Lower leg skin (tissue), 4 donors: ENCODE results near the gene ZFYVE28. TPM values are rescaled to one million over a fixed set of nuclear protein-coding genes. Genes with fewer than 3 reads are reported as not detected.

Source experiments
- DNase-seq, 2 donors: peaks; one replicate each; pipeline ENCODE4 v3.0.0-alpha.2; 2019; ENCODE audit warnings: low spot score in 2 of 2
- H3K4me3 ChIP-seq: fragments of 200-600 bp; sonication (generic); 2 replicates; pipeline ENCODE4 v1.5.1; 2017; ENCODE audit warnings: mild to moderate bottlenecking, low read depth; ENCODE audit not compliant: poor library complexity, severe bottlenecking
- POLR2A ChIP-seq, 2 donors: fragments of 450-650 bp; IDR thresholded peaks; one replicate each; pipeline ENCODE4 v1.6.1; 2016 to 2017; ENCODE audit warnings: antibody characterized with exemption in 2 of 2, mild to moderate bottlenecking in 1 of 2, moderate library complexity in 1 of 2
- WGBS, 2 donors: methylation state at CpG; one replicate each; pipeline ENCODE4 v1.1.5; 2018; 5-methylcytosine and 5-hydroxymethylcytosine counted together
- intact Hi-C: fragments of 100-400 bp; cut with DNase I; formaldehyde crosslinking; loops from one replicate; pipeline ENCODE4 v1.15.0; 2023; ENCODE audit warnings: low total_unique reads
- total RNA-seq, 4 donors: library from RNA; depleted of rRNA; stranded (reverse); fragments of >200 nt; gene quantifications; one replicate each; pipeline ENCODE4 v1.1.0, GENCODE V29; 2016
- TF ChIP-seq, protein P1 (sequence below), 3 donors: fragments of 450-650 bp; IDR thresholded peaks; one replicate each; pipeline ENCODE4 v1.5.1; 2016; ENCODE audit warnings: antibody characterized with exemption in 3 of 3, mild to moderate bottlenecking in 3 of 3, moderate library complexity in 2 of 3

Gene ZFYVE28
- total RNA-seq, 4 donors from 2014 or later = 5.0 to 12.8 (median 9.9) TPM

DNA sequence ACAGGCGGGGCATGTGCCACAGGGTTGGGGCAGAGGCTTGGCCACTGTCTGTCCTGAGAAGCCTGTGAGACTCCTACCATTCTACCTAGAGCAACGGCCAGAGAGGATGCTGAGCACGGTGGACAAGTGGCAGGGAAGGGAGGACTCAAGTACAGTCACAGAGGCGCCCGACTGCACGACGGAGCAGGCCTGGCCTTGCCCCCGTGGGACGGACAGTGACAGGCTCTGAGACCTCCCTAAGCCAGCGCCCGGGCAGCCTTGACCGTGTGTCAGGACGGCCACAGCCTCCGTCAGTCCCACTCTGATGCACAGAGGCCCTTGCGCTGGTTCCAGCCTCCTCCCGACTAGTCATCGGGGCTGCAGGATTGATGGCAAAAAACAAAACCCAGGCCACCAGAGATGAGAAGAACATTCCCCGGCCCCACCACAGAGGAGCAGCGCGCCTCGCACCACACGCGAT is 119.9 kb downstream of the ZFYVE28 start:
- H3K4me3 ChIP-seq = no peak overlapping the region
- 61 to 81% methylated on average over 23 of the region's 23 CpGs for WGBS, 2 donors
- intact Hi-C loops = no loop called here
- DNase-seq = peak in 1 of 2 donors; percentile 81
- TF ChIP-seq, protein P1, sequence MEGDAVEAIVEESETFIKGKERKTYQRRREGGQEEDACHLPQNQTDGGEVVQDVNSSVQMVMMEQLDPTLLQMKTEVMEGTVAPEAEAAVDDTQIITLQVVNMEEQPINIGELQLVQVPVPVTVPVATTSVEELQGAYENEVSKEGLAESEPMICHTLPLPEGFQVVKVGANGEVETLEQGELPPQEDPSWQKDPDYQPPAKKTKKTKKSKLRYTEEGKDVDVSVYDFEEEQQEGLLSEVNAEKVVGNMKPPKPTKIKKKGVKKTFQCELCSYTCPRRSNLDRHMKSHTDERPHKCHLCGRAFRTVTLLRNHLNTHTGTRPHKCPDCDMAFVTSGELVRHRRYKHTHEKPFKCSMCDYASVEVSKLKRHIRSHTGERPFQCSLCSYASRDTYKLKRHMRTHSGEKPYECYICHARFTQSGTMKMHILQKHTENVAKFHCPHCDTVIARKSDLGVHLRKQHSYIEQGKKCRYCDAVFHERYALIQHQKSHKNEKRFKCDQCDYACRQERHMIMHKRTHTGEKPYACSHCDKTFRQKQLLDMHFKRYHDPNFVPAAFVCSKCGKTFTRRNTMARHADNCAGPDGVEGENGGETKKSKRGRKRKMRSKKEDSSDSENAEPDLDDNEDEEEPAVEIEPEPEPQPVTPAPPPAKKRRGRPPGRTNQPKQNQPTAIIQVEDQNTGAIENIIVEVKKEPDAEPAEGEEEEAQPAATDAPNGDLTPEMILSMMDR (IDR thresholded peaks at IDR 0.05) = no peak
- TF ChIP-seq POLR2A (IDR thresholded peaks at IDR 0.05) = no peak

DNA sequence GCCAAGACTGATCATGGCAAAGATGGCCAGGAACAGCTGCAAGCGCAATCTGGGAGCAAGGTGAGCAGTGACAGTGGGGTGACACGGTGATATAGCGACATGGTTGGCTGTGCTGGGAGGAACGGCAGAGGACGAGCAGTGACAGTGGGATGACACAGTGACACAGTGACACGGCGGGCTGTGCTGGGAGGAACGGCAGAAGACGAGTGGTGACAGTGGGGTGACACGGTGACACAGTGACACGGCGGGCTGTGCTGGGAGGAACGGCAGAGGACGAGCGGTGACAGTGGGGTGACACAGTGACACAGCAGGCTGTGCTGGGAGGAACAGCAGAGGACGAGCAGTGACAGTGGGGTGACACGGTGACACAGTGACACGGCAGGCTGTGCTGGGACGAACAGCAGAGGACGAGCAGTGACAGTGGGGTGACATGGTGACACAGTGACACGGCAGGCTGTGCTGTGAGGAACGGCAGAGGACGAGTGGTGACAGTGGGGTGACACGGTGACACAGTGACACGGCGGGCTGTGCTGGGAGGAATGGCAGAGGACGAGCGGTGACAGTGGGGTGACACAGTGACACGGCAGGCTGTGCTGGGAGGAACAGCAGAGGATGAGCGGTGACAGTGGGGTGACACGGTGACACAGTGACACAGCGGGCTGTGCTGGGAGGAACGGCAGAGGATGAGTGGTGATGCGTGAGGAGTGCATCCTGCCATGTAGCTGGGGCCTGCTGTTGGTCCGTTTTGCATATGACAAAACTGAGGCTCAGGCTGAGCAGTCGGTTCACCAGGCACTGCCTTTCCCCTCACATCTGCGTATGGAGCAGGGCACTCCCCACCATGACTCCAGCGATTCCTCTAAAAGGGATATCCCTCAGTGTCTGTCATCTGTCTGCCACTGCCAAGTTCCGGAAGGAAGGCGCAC is 120.6 kb downstream of the ZFYVE28 start:
- 86 to 91% methylated on average over 40 of the region's 40 CpGs for WGBS, 2 donors
- no peak overlapping the region for H3K4me3 ChIP-seq
- DNase-seq = peak in 1 of 2 donors; percentile 70
- intact Hi-C loops = no loop called here
- TF ChIP-seq, protein P1 (IDR thresholded peaks at IDR 0.05) = no peak

DNA sequence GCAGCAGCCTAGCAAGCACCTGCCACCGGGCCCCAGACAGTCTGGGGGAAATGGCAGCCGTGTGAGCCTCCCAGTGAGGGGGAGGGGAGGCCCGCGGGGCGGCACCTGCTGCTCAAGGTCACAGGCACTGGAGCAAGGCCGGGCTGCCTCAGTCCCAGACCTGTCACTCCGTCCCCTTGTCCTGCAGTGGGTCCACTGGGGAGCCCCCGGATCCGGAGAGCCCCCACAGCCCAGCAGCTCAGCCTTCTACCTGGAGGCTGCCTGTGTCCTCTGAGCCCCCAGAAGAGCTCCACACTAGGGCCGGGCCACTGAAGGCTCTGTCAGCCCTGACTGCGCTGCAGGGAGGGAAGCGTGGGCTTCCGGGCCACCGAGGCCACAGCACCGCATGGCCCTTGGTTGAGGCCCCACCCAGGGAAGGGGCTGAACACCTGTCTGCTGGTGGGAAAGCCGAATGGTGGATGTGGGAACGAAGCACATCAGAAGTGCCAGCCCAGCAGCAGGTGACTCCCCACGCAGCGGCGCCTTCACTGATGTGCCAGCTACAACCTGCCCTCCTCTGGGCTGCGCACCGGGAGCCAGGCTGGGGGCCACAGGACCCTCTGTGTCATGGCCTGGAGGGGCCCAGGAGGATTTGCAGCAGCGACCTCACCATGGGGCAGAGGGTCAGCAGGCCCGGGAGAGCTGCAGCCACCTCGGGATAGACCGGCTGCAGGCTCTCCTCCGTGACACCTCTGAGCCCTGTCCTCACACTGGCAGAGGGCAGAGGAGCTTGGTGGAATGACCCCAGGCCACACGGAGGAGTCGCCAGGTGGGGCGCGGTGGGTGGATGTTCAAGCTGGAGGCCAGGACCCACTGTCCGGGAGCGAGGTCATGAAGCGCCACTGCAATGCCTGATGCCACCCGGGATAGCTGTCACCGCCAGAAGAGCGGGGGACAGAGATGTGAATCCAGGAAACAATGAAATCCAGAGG is 121.5 kb downstream of the ZFYVE28 start:
- DNase-seq = peak in 1 of 2 donors; percentile 81
- 86 to 90% methylated on average over 19 to 36 of the region's 37 CpGs for WGBS, 2 donors
- TF ChIP-seq, protein P1 (IDR thresholded peaks at IDR 0.05) = no peak
- TF ChIP-seq POLR2A (IDR thresholded peaks at IDR 0.05) = no peak
- no peak overlapping the region for H3K4me3 ChIP-seq
- intact Hi-C loops = no loop called here

DNA sequence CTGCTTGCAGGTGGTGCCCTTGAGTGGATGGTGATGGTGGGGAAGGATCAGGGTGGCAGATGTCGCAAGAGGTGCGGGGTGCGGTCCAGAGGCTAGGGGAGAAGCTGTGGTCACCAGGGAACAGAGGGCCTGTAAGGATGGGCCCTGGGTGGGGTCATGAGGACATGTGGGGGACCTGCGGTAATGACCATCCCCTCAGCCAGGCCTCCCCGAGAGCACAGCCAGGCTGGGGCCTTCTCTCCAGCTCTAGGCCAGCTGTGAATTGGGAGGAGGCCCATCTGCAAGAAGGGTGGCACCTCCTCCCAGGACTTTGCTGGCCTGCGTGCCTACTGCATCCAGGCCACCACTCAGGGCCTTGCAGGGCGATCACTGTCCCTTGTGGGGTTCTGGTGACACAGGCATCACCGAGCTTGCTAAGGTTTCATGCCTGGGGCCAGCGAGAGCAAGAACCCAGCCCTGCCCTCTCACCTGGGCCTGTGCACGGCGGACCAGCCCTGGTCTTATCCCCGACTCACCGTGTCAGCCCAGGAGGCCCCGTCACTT is 122.5 kb downstream of the ZFYVE28 start:
- H3K4me3 ChIP-seq = no peak overlapping the region
- DNase-seq = peak in 1 of 2 donors; percentile 77
- WGBS, 2 donors = 91 to 93% methylated on average over 13 to 14 of the region's 14 CpGs
- TF ChIP-seq POLR2A (IDR thresholded peaks at IDR 0.05) = no peak
- intact Hi-C loops = no loop called here

DNA sequence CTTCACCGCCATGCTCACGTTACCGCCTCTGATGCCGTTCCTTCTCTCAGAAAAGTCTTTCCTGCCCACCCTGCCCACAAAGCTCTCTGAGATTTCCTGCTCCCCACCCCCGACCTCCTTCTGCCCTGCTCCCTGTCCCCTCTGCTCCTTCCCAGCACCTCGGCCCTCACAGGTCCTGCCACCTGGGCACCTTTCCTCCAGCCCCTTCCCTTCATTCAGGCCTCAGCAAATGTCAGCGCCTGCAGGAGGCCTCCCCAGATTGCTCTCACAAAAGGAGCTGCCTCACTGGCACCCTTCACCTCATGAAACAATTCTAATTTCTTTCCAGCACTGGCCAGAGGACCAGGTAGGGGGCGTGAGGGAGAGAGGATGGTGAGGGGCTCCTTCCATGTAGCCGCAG is 122.9 kb downstream of the ZFYVE28 start:
- peak in 1 of 2 donors; percentile 17 for DNase-seq
- H3K4me3 ChIP-seq = no peak overlapping the region
- TF ChIP-seq, protein P1 (IDR thresholded peaks at IDR 0.05) = no peak
- TF ChIP-seq POLR2A (IDR thresholded peaks at IDR 0.05) = no peak
- intact Hi-C loops = no loop called here
- WGBS, 2 donors = 86 to 93% methylated on average over 9 of the region's 9 CpGs
